ENCODE data around the gene TDRD3. TPM values are rescaled to one million over a fixed set of nuclear protein-coding genes. Genes with fewer than 3 reads are reported as not detected.

The TDRD3 gene
- total RNA-seq, 1 donor from 2014 or later: 22.0 TPM

- Mint-ChIP-seq H3K4me1 (ENCODE audit: low read depth) (no peaks in the 10 kb centered on the region), H3K27me3 (ENCODE audit: low read depth) (no peaks in the 10 kb centered on the region), H3K36me3 (ENCODE audit: low read depth) (peaks cover 9% of the 10 kb centered on the region), H3K9me3 (no peaks in the 10 kb centered on the region), H3K27ac (no peak overlapping the region), H3K4me3 (ENCODE audit: low read depth) (no peak overlapping the region)
- DNase-seq (ENCODE audit: low spot score): no peak
- intact Hi-C loops (cut with micrococcal nuclease): no loop called here
Measured at GRCh38 chr13:60572855-60573254, 175.8 kb downstream of the TDRD3 start.

- Mint-ChIP-seq H3K9me3 (no peaks in the 10 kb centered on the region), H3K36me3 (ENCODE audit: low read depth) (no peaks in the 10 kb centered on the region), H3K4me1 (ENCODE audit: low read depth) (no peaks in the 10 kb centered on the region), H3K27me3 (ENCODE audit: low read depth) (no peaks in the 10 kb centered on the region), H3K4me3 (ENCODE audit: low read depth) (no peak overlapping the region), H3K27ac (no peak overlapping the region)
- no peak for DNase-seq (ENCODE audit: low spot score)
- intact Hi-C loops (cut with micrococcal nuclease): no loop called here
Measured at GRCh38 chr13:60574735-60575134, 177.7 kb downstream of the TDRD3 start.

DNA sequence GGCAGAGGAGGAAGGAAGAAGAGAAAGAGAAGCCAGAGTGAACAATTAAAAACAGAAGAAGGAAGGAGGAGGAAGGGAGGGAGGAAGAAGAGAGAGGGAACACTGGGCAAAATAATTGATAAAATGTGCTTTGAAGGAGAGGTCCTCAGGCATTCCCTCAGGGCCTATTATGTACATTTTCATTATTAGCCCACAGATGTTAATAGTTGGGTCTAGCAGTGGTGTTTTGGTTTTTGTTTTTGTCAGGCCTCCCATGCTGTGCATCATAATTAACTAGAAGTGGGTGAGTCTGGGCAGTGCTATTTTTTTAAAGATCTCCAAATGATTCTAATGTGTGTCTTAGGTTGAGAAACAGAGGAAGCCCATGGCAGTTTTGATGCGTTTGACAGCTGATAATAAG lies 178.1 kb downstream of the TDRD3 start:
- H3K36me3 Mint-ChIP-seq (ENCODE audit: low read depth): no peaks in the 10 kb centered on the region
- no peaks in the 10 kb centered on the region for H3K27me3 Mint-ChIP-seq (ENCODE audit: low read depth)
- H3K4me3 Mint-ChIP-seq (ENCODE audit: low read depth): no peak overlapping the region
- H3K27ac Mint-ChIP-seq: no peak overlapping the region
- no peaks in the 10 kb centered on the region for H3K9me3 Mint-ChIP-seq
- no peaks in the 10 kb centered on the region for H3K4me1 Mint-ChIP-seq (ENCODE audit: low read depth)
- intact Hi-C loops (cut with micrococcal nuclease): no loop called here
- no peak for DNase-seq (ENCODE audit: low spot score)

DNA sequence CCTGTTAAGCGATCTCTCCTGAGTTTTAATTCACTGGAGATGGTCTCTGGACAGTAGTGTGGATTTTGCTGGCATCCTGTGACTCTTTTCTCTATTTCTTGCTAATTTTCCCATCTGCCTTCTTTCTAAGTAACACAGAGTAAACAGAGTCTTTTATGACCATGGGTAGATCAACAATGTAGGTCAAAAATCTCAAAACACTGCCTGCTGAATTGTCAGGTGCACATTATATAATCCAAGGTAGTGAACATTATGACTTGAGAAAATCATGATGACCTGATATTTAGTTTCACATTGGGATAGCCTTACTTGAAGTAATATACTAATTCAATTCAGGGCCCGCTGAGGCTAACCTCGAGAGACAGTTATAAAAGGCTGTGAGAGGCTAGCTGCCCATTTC lies 180.7 kb downstream of the TDRD3 start:
- Mint-ChIP-seq H3K4me1 (ENCODE audit: low read depth) (no peaks in the 10 kb centered on the region), H3K4me3 (ENCODE audit: low read depth) (no peak overlapping the region), H3K9me3 (no peaks in the 10 kb centered on the region), H3K27ac (no peak overlapping the region), H3K36me3 (ENCODE audit: low read depth) (no peaks in the 10 kb centered on the region), H3K27me3 (ENCODE audit: low read depth) (no peaks in the 10 kb centered on the region)
- DNase-seq (ENCODE audit: low spot score): no peak
- intact Hi-C loops (cut with micrococcal nuclease): no loop called here

DNA sequence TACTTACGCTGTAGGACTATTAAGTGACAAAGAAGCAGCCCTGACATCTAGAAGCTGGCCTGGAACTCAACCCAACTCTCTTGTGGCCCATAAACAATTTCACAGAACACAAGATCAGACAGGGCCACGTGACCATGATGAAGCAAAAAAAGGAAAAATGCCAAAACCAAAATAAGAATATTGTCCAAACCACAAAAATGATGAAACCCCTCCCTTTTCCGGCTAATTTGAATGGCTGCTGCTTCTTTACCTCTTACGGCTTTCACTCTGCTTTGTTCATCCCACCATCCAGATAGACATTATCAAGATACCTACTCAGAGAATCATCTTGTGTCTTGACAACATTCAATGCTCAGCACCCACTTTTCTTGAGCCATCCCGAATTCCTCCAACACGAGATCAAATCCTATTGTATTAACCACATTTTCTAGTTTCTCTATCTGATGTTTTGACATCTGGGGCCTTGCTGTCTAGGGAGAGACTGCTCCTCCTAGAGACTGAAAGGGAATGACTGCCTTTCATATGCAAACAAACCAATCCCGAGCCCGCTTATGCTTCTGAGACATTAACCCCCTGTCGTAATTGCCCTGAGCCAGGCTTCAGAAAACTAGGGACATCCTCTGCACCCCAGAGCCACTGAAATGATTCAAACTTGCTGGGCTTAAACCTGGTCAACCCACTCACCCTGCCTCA lies 186.3 kb downstream of the TDRD3 start:
- no peaks in the 10 kb centered on the region for H3K36me3 Mint-ChIP-seq (ENCODE audit: low read depth)
- H3K9me3 Mint-ChIP-seq: peaks cover 16% of the 10 kb centered on the region
- intact Hi-C loops (cut with micrococcal nuclease): no loop called here
- no peaks in the 10 kb centered on the region for H3K27me3 Mint-ChIP-seq (ENCODE audit: low read depth)
- DNase-seq (ENCODE audit: low spot score): no peak
- H3K4me1 Mint-ChIP-seq (ENCODE audit: low read depth): peaks cover 3% of the 10 kb centered on the region
- no peak overlapping the region for H3K27ac Mint-ChIP-seq
- no peak overlapping the region for H3K4me3 Mint-ChIP-seq (ENCODE audit: low read depth)

DNA sequence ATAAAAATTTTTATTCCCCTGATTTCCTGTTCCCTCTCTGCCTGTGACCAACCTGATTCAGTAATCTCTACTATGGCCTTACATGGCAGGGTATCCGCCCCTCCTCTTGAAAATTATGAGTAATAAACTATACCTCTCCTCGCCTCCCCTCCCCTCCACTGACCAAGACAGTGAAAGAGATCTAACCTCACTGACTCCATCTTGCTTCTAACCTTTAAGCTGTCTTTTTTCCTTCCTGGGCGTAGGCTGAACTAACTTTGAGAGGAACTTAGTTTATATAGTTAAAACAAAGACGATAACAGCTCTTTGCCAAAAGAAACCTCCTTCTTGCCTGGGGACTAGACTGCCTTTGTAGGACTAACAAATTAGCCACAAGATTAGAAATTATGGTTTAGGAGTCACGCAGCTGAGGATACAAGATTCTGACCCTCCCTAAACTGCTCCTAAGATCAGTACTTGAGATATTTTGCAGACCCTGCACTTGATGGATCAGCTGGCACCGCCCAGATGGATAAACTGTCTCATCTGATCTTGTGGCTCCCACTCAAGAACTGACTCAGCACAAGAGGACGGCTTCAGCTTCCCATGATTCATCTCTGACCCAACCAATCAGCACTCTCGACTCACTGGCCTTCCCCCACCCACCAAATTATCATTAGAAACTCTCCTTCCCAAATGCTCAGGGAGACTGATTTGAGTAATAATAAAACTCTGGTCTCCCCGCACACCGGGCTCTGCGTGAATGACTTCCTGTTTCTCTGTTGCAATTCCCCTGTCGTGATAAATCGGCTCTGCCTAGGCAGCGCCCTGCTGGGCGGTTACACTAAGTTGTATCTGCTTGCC lies 187.1 kb downstream of the TDRD3 start:
- intact Hi-C loops (cut with micrococcal nuclease): no loop called here
- Mint-ChIP-seq H3K9me3 (peaks cover 16% of the 10 kb centered on the region), H3K4me1 (ENCODE audit: low read depth) (peaks cover 3% of the 10 kb centered on the region), H3K4me3 (ENCODE audit: low read depth) (no peak overlapping the region), H3K27ac (no peak overlapping the region), H3K36me3 (ENCODE audit: low read depth) (no peaks in the 10 kb centered on the region), H3K27me3 (ENCODE audit: low read depth) (no peaks in the 10 kb centered on the region)
- DNase-seq (ENCODE audit: low spot score): no peak

DNA sequence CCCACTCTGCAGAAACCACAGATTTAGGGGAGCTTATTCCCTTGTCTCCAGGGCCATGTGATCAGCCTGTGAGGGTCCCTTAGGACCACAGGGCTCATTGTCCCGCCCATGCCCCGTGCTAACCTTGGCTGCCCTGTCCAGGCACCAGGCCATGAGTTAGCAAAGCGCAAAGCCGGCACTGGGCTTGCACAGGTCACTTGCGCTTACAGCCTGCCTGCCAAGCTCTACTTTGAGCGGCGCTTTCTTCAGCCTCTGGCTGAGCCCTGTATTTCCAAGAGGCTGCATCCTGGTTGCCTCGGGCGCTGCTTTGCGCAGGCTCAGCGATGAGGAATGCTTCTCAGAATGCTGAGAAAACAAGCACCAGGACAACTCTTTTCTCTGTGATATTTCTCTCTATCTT lies 188.0 kb downstream of the TDRD3 start:
- H3K27ac Mint-ChIP-seq: no peak overlapping the region
- no peak for DNase-seq (ENCODE audit: low spot score)
- peaks cover 16% of the 10 kb centered on the region for H3K9me3 Mint-ChIP-seq
- H3K4me3 Mint-ChIP-seq (ENCODE audit: low read depth): no peak overlapping the region
- no peaks in the 10 kb centered on the region for H3K27me3 Mint-ChIP-seq (ENCODE audit: low read depth)
- H3K4me1 Mint-ChIP-seq (ENCODE audit: low read depth): peaks cover 3% of the 10 kb centered on the region
- H3K36me3 Mint-ChIP-seq (ENCODE audit: low read depth): no peaks in the 10 kb centered on the region
- intact Hi-C loops (cut with micrococcal nuclease): no loop called here

- intact Hi-C loops (cut with micrococcal nuclease): no loop called here
- H3K4me3 Mint-ChIP-seq (ENCODE audit: low read depth): no peak overlapping the region
- H3K9me3 Mint-ChIP-seq: no peaks in the 10 kb centered on the region
- H3K4me1 Mint-ChIP-seq (ENCODE audit: low read depth): no peaks in the 10 kb centered on the region
- no peaks in the 10 kb centered on the region for H3K27me3 Mint-ChIP-seq (ENCODE audit: low read depth)
- no peak overlapping the region for H3K27ac Mint-ChIP-seq
- no peak for DNase-seq (ENCODE audit: low spot score)
- no peaks in the 10 kb centered on the region for H3K36me3 Mint-ChIP-seq (ENCODE audit: low read depth)
Measured at GRCh38 chr13:60590800-60591747, 194.1 kb downstream of the TDRD3 start.

- H3K4me3 Mint-ChIP-seq (ENCODE audit: low read depth): no peak overlapping the region
- peaks cover 5% of the 10 kb centered on the region for H3K4me1 Mint-ChIP-seq (ENCODE audit: low read depth)
- no peaks in the 10 kb centered on the region for H3K9me3 Mint-ChIP-seq
- DNase-seq (ENCODE audit: low spot score): no peak
- intact Hi-C loops (cut with micrococcal nuclease): no loop called here
- H3K36me3 Mint-ChIP-seq (ENCODE audit: low read depth): no peaks in the 10 kb centered on the region
- no peaks in the 10 kb centered on the region for H3K27me3 Mint-ChIP-seq (ENCODE audit: low read depth)
- H3K27ac Mint-ChIP-seq: no peak overlapping the region
Measured at GRCh38 chr13:60603049-60603448, 206.0 kb downstream of the TDRD3 start.

DNA sequence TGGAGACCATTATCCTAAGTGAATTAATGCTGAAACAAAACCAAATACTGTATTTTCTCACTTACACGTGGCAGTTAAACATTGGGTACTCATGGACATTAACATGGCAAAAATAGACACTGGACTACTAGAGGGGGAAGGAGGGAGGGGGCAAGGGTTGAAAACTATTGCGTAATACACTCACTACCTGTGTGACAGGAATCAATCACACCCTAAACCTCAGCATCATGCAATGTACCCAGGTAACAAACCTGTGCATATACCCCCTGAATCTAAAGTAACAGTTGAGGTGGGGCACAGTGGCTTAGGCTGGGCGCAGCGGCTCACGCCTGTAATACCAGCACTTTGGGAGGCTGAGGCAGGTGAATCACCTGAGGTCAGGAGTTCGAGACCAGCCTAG lies 207.0 kb downstream of the TDRD3 start:
- H3K4me1 Mint-ChIP-seq (ENCODE audit: low read depth): peaks cover 5% of the 10 kb centered on the region
- no peak overlapping the region for H3K27ac Mint-ChIP-seq
- intact Hi-C loops (cut with micrococcal nuclease): no loop called here
- no peak overlapping the region for H3K4me3 Mint-ChIP-seq (ENCODE audit: low read depth)
- no peak for DNase-seq (ENCODE audit: low spot score)
- H3K36me3 Mint-ChIP-seq (ENCODE audit: low read depth): no peaks in the 10 kb centered on the region
- H3K27me3 Mint-ChIP-seq (ENCODE audit: low read depth): no peaks in the 10 kb centered on the region
- H3K9me3 Mint-ChIP-seq: no peaks in the 10 kb centered on the region

- DNase-seq (ENCODE audit: low spot score): no peak
- Mint-ChIP-seq H3K9me3 (no peaks in the 10 kb centered on the region), H3K4me1 (ENCODE audit: low read depth) (peaks cover 5% of the 10 kb centered on the region), H3K4me3 (ENCODE audit: low read depth) (no peak overlapping the region), H3K27me3 (ENCODE audit: low read depth) (no peaks in the 10 kb centered on the region), H3K36me3 (ENCODE audit: low read depth) (no peaks in the 10 kb centered on the region), H3K27ac (no peak overlapping the region)
- intact Hi-C loops (cut with micrococcal nuclease): no loop called here
Measured at GRCh38 chr13:60608954-60609353, 211.9 kb downstream of the TDRD3 start.

DNA sequence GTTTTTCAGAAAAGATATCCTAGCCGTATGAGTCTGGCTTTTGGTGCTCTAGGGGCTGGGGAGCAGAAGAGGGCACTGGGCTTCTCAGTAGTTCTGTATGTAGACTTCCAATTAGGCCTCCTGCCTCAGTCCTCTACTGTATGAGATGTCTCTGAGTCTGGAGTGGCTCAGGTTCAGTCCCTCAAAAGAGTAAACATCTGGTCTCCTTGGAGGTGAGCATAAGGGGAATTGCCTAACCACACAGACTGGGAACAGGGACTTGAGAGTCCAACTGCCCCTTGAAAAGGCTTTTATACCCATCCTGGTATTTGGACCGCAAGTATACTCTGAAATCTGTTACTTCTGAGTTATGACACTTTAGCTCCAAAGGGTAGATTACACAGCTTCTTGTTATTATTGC lies 214.5 kb downstream of the TDRD3 start:
- intact Hi-C loops (cut with micrococcal nuclease): no loop called here
- Mint-ChIP-seq H3K4me1 (ENCODE audit: low read depth) (no peaks in the 10 kb centered on the region), H3K4me3 (ENCODE audit: low read depth) (no peak overlapping the region), H3K9me3 (no peaks in the 10 kb centered on the region), H3K27ac (no peak overlapping the region), H3K36me3 (ENCODE audit: low read depth) (no peaks in the 10 kb centered on the region), H3K27me3 (ENCODE audit: low read depth) (no peaks in the 10 kb centered on the region)
- DNase-seq (ENCODE audit: low spot score): no peak
